D721Med (cell line): Measurements from ENCODE around the gene IBA57.

Source experiments
- DNase-seq: peaks from one replicate; pipeline ENCODE4 v3.0.0; 2011; ENCODE audit warnings: low spot score; ENCODE audit not compliant: insufficient read length
- FAIRE-seq: peaks from 2 replicates; lab custom pipeline; 2011; peaks lifted over from hg19 to GRCh38; lab: Jason Lieb, UNC
- CTCF ChIP-seq: IDR thresholded peaks from 2 replicates; pipeline ENCODE4 v1.5.1; 2012; ENCODE audit warnings: mild to moderate bottlenecking, control low read depth; ENCODE audit not compliant: insufficient read depth; ENCODE audit errors: missing control alignments

IBA57 gene

GRCh38 chr1:228174482-228175315, 9.1 kb downstream of the IBA57 start:
- FAIRE-seq, result no peak
- TF ChIP-seq CTCF, result no peak
- no peak for DNase-seq

- no peak for DNase-seq
- no peak for TF ChIP-seq CTCF
- no peak for FAIRE-seq
These were observed 9.9 kb downstream of the IBA57 start for GRCh38 chr1:228175316-228176023.

DNA sequence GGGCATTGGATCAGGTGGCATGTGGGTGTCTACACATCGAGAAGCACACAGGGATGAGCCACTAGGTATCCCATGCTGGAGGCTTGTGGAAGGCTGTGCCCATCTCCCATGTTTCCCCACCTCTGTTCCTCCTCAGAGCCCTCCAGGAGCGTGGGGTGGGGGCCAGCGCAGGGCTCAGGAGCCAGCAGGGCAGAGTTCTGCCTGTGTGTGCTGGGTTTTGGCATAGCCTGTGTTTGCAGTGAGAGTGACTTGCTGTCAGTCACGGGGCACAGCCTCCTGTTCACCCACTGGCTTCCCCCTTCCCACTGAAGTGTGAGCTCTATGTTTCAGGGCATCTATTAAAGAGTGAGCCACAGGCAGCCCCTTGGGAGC, 10.4 kb downstream of the IBA57 start:
- FAIRE-seq, result no peak
- no peak for TF ChIP-seq CTCF

DNA sequence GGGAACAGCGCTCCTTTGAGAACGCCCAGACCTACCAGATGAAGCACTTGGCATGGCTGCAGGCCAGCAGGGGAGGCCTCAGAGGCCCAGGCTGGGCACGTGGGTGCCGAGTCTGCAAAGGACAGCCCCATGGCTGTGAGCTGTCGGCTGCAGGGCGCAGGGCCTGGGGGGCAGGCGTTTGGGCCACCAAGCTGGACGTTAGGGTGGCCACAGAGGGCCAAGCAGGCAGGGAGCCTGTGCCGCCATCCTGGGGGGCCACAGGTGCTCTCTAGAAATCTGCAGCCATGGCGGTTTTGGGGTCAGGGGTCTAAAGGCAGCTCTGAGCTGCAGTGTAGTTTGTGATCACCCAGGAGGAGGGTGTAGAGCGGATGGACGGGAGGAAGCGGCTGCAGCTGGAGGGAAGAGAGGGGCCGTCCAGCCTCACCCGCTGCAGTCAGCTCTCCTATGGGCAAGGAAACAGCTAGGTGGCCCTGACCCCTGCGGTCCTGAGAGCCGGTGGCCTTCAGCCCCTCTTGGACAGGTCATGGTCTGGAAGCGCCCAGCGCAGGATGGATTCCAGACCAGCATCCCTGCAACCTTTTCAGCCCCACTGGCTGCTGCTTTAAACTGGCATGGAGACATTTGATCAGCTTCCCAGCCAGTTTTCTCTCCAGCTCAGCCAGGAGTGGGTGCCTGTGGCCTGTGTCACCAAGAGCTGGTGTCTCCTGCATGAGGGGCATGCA, 11.0 kb downstream of the IBA57 start:
- FAIRE-seq, result no peak
- TF ChIP-seq CTCF, result no peak
- DNase-seq, result no peak

More for the DNA sequence above, 10.4 kb downstream of the IBA57 start:
- DNase-seq, result no peak

DNA sequence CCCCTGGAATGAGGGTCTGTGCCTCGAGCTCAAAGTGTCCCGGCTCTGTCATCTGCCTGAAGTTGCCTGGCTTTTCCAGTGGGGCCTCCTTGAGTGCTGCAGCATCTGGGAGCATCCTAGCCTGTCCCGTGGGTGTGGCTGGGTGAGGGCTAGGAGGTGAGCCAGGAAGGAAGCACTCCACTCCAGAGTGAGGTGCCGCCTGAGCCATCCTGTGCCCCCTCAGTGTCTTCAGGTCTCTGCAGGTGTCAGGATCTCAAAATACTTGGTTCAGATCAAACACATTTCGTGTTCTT, 11.5 kb downstream of the IBA57 start:
- FAIRE-seq (no peak), DNase-seq (no peak)
- TF ChIP-seq CTCF, result no peak

DNA sequence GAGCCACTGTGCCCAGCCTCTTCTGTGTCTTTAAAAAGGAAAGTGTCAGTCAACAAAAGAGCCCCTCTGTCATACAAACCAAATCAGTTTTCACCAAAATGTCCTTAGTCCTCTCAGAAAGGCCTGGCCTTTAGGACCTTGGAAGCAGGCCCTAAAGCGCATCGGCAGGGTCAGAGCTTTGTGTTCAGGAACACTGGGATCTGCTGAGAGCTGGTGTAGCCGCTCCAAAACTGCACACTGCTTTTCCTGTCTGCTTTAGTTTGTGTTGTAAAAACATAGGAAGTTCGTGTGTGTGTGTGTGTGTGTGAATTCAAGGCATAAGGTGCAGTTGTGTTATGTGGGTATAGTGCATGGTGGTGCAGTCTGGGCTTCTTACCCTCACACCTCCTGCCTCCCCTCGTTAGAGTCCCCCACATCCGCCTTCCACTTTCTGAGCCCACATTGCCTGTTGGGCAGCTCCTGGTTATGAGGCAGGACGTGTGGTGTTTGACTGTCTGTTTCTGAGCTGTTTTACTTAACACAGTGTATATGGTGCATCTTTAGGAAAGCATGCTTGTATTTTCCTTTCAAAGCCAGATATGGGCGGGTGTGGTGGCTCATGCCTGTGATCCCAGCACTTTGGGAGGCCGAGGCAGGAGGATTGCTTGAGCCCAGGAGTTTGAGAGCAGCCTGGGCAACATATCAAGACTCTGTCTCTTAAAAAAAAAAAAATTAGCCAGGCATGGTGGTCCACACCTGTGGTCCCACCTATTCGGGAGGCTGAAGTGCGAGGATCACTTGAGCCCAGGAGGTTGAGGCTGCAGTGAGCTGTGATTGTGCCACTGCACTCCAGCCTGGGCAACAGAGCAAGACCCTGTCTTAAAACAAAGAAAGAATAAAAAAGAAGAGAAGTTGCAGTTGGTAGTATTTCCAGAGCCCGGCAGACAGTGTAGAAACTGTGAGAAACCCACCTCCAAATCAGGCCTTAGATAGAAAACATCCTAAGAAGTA, 12.4 kb downstream of the IBA57 start:
- TF ChIP-seq CTCF, result no peak
- DNase-seq (no peak), FAIRE-seq (no peak)
